Activated T-cell treated with anti-CD3 and anti-CD28 coated beads for 4 hours (primary cell): ENCODE data around the gene GPD1L.
A peak's percentile ranks its signal among the peaks of the same experiment; 100 is the strongest.

Source experiments
- DNase-seq: peaks from one replicate; pipeline ENCODE4 v3.0.0-alpha.2; 2020

Gene GPD1L

DNA sequence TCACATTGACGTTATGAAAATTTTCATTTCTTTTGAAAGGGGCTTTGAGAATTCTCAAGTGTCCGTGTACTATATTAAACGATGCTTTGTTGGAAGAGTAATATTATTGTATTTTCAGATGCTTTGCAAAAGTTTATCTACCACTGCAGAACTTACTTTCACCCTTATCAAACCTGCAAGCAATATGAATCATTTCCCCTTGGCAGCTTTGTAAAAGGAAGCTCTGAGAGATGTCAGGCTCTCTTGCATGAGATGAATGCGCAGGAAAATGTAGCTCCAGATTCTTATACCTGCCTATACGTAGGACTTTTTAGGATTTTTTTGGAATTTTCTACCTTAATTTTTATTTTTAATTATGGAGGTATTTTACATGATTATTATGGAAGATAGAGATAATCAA, 34.5 kb downstream of the GPD1L start:
- DNase-seq, result no peak

DNA sequence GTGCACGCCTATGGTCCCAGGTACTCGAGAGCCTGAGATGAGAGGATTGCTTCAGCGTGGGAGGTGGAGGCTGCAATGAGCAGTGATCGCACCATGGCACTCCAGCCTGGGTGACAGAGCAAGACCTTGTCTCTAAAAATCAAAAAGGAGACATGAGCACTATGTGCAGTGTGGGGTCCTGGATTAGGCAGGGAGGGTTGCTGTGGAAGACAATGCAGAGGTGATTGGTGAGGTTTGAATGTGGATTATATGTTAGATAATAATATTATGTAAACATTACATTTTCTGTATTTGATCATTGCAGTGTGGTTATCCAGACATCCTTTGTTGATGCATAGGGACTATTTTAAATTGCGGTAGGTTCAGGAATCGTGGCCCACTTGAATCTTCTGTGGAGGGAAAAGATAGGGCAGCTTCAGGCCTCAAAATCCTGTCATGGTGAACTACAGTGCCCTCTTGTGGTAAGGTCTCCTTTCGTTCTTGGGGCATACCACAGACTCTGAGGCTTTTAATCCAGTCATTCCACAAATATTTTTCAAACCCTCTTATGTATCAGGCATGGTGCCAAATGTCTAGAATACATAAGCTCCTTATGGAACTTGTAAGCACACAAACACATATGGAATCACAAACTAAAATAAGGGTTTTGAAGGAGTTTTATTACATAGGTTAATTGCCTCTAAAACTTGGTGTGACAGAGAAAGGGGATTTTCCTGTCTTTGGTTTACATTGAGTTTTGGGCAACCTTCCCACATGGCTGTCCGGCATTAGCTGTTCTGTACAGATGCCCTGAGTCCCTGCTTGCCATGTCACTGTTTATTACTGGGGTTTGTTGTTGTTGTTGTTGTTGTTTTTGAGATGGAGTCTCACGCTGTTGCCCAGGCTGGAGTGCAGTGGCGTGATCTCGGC, 37.7 kb downstream of the GPD1L start:
- DNase-seq, result peak; percentile 37

DNA sequence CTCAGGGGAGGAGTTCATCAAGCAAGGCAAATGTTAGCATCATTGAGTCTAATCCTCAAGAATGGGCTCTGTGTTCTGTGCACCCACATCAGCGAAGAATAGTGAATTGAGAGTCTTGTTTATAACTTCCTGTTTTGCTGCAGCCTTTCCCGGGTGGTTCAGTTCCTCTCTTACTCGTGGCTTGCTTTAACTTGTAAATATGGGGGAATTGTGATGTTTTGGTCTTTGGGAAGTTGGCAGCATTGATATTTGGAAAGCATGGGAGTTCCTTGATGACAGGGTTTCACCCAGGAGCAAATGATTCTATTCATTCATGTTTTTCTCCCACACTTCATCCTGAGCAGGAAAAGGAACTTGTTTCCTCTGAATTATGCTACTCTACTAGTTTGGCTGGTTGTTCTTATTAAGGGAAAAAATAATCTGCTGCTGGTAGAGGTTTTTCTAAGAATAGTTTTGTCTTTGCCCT, 40.4 kb downstream of the GPD1L start:
- no peak for DNase-seq

DNA sequence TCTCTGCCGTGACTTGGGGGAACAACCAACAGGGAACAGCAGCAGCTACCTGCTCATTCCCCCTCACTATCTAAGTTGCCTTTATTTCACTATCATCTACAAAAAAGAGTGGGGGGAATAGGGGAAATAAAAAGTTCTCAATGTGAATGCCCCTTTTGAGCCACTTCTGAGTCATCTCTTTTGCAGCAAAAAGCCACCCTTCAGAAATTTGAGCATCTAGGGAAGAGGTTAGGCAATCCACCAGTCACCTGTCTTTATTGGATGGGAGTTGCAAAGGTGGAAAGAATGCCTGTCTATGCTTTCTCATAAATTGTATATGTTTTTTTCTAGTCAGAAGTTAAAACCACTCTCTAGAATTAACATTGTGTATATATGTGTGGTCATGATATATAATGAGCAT, 41.1 kb downstream of the GPD1L start:
- no peak for DNase-seq

DNA sequence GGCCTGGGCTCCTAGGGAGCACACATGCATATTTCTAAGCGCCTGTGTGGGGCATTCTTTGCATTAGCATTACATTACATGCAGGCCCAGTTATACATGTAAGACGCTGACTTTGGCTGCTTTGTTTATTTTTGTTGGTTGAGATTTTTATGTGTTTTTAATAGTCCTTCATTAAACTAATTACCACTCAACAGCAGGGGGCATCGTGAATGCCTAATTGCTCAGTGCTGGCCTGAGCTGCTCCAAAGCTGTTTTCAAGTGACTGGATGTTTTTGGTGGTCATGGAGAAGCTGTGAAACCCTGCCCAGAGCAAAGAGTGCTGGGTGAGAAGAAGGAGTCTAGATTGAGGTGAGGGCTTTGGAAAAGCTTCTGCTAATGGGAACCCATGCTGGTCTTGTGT, 41.5 kb downstream of the GPD1L start:
- DNase-seq, result no peak

DNA sequence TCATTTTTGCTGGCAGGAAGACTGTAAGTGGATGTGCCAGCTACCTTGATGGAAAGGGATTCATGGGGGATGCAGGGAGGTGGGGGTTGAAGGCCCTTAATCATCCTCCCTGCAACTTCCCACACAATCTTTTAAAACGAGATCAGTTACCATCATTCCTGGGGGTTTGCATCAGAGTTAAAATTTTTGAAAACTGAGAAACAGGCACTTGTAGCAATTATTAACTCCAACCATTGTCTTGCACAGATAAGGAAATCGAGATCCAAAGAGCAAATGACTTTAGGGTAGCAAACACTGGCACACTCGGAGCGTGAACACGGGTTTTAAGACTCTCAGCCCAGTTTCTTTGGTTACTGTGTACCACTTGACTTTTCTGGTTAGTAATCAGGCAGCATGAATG, 41.9 kb downstream of the GPD1L start:
- no peak for DNase-seq

DNA sequence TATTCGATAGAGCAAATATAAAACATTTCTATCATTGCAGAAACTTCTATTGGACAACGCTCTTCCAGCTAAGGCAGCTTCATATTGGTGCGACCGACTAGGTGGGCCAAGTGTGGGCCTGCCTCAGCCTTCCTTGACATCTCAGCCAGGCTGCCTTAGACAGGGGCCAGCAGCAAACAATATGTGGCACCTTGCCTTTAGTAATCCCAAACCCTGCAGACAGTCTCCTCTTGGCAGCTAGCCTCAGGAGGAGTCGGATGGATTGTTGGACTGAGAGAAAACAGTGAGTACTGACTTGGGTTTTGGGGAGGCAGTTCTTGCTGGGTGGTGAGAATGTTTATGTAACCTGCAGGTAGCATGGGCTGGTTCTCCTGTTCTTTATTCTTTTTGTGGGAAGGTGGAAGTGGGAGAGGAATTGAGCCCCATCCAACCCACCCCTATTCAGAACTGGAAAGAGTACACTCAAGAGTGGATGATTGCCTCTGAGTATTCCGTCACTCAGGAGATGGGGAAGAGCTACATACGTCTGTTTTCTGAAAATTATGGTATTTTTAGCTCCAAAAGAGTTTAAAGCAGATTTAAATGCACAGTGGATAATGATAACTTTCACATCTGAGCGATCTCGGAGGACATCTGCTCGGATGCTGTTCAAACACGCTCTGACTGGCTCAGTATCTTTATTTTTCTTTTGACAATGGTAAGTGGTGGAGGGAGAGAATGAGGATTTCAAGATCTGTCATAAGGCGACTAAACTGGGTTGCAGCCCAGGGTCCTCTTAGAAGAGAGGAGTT, 47.2 kb downstream of the GPD1L start:
- DNase-seq, result no peak

DNA sequence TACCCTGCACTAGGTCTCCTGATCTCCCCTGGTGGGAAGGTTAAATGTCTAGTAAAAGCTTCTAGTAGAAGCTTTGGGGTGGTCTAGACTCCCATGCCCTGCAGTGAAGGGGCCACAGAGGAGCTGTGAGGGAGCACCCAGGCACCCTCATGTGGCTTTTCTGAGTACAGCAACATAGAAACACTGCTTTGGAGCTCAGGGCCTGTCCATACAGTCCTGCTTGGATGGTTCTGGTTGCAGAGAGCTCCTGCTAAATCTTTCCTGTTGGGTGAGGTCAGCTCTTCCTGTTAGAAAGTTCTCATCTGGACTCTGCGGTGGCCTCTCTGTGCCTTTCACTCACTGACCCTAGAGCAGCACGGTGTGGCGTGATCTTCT, 47.8 kb downstream of the GPD1L start:
- no peak for DNase-seq

DNA sequence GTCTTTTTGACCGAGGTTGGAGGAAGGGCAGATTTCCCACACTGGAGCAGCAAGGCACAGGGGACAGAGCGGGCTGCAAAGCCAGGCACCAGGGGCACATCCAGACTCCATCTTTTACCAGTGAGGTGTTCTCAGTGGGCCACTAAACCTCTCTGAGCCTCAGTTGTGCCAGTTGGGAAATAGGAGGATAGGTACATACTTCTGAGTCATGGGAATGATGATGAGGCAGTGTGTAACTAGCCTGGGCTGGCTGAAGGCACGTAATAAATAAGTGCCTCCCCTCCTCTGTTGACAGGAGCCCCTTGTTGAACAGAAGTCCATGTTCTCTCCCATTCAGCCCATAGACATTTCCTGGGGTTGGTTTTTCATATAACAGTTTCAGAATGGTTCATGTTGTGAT, 48.7 kb downstream of the GPD1L start:
- DNase-seq, result no peak

DNA sequence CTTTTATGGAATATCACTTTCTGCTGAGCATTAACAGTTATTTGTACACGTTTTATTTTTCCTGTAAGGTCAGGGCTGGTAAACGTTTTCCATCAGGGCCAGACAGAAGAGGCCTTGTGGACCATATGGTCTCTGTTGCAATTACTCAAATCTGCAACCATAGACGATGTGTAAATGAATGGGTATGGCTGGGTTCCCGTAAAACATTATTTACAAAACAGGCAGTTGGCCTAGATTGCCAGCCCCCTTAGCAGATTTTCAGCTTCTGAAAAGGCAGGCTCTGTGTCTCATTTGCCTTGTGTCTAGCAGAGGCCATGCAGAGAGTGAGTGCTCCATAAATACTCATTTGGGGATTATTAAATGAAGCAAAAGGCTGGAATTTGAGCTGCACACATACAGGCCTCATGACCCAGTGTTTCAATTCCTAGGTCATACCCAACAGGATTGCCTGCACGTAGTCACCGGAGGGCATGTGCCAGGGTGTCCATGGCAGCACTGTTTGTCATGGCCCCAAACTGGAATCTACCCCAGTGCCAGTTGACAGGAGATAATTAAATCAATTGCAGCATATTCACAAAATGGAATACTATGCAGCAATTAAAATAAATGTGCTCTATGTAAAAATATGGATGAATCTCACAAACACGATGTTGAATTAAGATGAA, 51.3 kb downstream of the GPD1L start:
- no peak for DNase-seq

DNA sequence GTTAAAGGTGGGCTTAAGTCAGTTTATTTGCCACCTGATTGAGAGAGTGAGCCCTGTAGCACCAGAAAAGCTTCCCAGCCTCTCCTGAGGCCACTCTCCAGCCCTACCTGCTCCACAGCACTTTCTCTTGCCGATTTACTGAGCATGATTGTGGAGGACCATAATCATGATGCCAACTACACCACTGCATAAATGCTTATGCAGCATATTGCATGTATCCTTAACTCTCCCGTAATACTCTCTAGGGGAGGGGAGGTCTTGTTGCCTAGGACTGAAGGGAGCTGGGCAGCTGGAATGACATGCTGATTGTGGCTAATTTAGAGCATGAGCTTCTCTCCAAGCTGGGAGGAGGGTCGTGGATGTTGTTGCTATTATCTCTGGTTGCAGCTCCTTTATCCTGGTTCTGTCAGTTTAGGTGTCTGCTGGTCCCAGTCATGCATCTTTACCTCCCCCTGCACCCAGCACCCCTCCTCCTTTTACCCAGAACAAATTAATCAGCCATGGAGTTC, 54.3 kb downstream of the GPD1L start:
- DNase-seq, result no peak

DNA sequence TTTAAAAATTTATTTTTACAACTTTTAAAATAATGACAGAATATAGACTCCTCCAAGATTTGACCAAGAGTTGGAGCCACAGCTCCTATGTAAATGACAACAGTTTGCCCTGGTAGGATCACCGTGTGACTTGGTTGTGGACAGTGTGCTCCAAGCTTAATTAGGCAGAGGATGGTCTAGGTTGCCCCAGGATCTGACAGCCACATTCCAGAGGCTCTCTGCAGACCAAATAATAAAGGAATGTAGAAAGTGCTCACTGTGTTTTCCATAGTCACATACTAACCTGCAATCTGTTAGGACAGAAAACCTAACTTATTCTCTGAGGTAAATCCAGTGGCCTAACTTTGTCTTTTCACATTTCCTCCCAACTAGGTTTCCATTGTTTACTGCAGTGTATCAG, 59.0 kb downstream of the GPD1L start:
- no peak for DNase-seq

DNA sequence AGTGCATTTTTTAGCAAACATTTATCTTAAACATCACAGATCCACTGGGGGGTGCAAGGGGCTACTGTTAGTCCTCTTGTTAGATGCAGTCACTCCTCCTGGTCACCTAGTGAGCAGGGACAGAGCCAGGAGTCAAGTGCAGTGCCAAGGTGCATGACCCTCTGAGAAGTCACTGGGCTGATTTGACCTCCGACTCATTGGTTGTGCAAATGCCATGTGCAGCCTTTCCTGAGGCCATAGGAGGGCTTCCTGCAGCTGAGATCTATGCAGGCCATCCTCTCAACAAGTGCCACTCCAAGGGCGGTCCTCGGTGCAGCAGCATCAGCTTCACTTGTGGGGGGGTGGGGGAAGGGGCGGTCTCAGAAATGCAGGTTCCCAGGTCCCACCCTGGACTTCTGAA, 60.2 kb downstream of the GPD1L start:
- no peak for DNase-seq

DNA sequence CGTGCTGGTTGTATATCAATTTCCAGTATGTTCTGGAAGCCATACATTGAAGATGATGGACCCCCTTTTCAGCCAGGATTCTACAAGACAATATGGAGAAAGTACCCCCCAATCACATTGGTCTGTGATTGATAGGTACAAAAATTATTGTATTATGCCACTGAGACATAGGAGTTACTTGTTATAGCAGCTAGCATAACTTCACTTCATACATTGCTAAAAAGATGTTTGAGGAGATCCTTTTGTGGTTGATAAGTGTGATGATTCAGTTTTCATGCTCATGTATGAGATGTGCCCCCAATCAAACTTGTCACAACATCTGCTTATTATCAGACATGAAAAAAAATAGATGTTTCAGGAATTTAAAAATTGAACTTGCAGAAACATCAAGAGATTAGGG, 66.0 kb downstream of the GPD1L start:
- DNase-seq, result no peak

DNA sequence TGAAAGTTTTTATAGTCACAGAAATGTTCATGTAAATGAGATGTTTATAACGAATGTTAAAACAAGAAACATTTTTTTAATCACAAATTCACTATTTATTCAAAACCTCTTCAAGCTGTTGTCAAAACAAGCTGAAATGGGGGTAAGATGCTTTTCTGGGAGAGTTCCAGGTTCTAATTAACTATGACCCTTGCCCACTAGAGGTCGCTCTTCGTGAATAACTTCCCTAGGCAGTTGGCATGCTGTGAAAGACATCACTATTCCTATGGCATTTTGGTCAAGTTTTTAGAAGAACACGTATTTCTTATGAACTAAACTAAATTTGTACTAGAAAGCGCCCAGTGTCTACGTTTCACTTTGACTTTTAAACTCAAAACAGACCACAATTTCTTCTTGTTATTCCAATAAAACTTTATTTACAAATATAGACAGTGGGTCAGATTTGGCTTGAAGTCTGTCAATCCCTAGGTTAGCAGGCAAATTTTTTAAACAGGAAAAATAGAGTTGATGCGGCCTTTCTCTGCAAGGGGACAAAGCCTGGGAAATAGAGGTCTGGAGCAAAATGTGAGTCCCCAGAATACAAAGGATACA, 69.3 kb downstream of the GPD1L start:
- DNase-seq, result peak; percentile 56

DNA sequence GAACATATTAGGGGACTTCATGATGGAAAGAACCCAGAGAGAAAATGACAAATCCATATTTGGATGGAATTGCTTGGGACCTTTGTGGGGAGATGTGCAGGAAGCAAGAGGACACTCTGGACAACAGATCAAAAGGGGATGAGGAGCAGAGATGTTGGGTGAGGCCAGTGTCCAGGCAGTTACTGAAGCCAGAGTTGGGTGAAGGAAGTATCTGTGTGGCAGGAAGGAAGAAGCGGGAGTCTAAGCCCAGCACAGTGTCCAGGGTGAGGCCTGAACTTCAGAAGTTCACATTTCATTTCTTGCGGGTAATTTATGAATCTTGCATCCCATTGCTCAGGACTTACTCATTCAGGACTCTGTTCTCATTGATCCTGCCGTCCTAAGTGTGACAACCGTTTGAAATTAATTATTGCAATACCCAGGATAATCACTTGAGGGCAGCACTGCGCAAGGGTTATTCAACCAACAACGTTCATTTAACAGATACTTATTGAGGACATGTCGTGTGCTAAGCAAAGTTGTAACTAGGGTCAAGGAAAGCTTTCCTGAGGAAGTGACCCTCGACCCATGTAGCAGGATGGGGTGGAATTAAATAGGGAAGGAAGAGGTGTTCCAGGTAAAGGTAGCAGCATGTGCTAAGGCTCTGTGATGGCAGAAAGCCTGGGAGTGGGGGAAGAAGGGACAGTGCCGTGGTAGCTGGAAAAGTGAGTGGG, 70.7 kb downstream of the GPD1L start:
- peak; percentile 66 for DNase-seq

DNA sequence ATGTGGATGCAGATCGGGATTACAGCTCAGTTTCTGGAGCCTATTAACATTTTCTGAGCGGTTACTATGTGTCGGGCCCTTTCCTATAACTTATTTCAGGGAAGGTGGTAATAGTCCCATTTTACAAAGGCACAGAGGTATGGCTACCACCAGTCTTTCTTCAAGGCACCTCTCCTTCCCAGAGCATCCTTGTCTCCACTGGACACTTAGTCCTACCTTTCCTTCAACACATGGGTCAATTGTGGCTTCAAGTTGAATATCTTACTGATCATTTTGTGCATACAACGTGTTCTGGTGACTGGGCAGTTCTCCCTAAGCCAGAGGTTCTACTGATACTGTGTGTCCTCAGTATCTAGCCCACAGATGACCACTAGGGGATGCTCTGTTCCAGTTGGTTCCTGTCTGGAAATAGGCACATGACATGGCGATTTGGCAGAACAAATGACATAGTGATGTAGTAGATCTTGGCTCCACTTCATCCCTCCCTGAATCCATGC, 71.3 kb downstream of the GPD1L start:
- DNase-seq, result peak; percentile 31

DNA sequence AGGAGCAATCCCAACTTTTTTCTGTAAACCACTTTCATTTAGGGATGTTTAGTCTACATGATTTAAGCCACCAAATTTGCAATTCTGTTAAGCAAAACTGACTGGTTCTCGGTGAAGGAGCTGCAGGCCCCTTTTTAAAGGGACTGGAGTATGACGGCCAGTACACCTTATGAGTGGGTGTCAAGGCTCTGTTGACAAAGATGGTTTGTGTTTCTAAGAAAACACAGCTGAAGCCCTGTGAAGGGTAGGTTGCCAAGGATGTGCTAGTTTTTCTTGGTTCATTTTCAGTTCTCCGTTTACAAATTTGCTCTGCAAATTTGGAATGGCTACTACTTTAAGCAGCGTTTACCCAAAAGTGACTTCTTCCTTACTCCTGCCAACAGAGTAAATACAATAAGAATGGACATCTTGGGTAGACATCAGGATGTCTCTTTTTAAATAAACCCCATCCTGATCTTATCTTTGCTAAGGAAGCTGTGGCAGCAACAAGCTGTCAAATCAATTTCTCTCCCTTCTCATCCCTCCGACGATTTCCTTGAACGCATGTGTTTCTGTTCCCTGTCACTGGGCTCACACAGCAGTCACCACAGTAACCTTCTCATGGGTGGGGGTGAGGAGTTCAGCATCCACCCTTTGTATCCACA, 73.8 kb downstream of the GPD1L start:
- DNase-seq, result no peak

DNA sequence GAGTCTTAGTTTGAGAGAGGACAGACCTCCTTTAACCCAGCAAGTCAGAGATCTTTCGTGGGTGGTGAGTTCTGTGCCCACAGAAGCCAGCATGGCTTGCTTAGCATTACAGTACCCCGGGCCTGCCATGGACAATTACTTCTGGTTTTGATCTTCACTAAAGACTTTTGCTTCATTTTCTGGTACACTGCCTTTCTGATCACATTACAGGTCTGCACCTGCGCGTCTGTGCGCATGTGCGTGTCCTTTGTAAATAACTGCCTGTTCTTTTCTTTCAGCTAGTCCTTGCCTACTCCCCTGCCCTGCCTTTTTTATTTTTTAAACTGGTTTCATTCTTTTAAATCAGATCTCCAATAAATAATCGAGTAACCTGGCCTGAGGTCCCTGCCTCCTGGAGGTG, 74.9 kb downstream of the GPD1L start:
- no peak for DNase-seq

DNA sequence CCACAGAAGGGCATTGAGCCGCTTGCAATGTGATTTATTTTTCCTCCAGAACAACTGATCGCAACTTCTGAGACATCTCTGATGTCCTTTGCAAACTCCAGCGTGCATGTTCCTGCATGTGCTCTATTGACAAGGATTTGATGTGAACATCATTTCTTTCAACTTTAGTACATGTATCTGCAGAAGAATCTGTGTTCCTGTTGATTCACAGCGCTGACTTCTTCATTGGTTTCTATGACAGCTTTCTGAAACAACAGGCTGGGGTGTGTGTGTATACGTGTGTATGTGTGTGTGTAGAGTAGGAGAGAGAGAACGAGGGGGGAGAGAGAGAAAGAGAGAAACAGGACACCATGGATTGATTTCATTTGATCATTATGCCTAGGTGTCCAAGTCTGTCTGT, 75.4 kb downstream of the GPD1L start:
- no peak for DNase-seq

DNA sequence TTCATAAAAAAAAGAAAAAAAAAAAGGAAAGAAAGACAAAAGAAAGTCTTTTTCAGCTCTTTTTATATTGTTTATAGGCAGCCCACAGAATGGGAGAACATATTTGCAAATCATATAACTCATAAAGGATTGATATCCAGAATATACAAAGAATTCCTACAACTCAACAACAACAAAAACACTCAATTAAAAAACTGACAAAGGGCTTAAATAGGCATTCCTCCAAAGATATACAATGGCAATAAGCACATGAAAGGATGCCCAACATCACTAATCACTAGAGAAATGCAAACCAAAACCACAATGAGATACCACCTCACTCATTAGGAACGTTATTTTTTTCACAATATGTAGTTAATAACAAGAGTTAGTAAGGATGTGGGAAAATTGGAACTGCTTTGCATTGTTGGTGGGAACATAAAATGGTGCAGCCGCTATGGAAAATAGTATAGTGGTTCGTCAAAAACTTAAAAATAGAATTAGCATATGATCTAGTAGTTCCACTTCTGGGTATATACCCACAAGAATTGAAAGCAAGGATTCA, 77.8 kb downstream of the GPD1L start:
- DNase-seq, result no peak
